A549 (cell line): ENCODE data around the gene NALCN. TPM values are rescaled to one million over a fixed set of nuclear protein-coding genes. Genes with fewer than 3 reads are reported as not detected.
A peak's percentile ranks its signal among the peaks of the same experiment; 100 is the strongest.

Experiments used
- ATAC-seq, 2 experiments: fragments of 200-7000 bp in 1 of 2; fragments of >200 bp in 1 of 2; cut with Nextera tagmentation in 1 of 2; cut with Tn5 transposase in 1 of 2; 3 replicates each; pipeline versions ENCODE4 v1.8.0 to v1.9.1; 2018 to 2020; ENCODE audit warnings: mild to moderate bottlenecking in 1 of 2, moderate library complexity in 1 of 2
- CTCF ChIA-PET: fragments of 300-600 bp; sonication (Branson Sonifier 250); formaldehyde crosslinking; extraction: SDS; loops from one replicate; lab custom pipeline; 2021; ENCODE audit warnings: antibody characterized with exemption, inconsistent platforms; lab: Yijun Ruan, JAX
- POLR2A ChIA-PET: fragments of 350-600 bp; formaldehyde crosslinking; extraction: SDS; loops from one replicate; lab custom pipeline; 2021; ENCODE audit warnings: antibody characterized with exemption, inconsistent platforms; lab: Yijun Ruan, JAX
- DNase-seq, 2 experiments: peaks; one replicate each; pipeline versions ENCODE4 v3.0.0 to v3.0.0-alpha.2; 2011 to 2016; ENCODE audit warnings: low read depth in 1 of 2, low spot score in 1 of 2
- FAIRE-seq: peaks from 2 replicates; lab custom pipeline; 2011; peaks lifted over from hg19 to GRCh38; lab: Jason Lieb, UNC
- H3K27ac ChIP-seq, 2 experiments: fragments of >200 bp; sonication (Bioruptor Twin); formaldehyde crosslinking; 3 replicates each; pipeline ENCODE4 v1.5.1; 2016 to 2017
- H3K4me1 ChIP-seq: fragments of >200 bp; sonication (Bioruptor Twin); formaldehyde crosslinking; 3 replicates; pipeline ENCODE4 v1.6.1; 2016
- H3K4me2 ChIP-seq: fragments of >200 bp; sonication (Bioruptor Twin); formaldehyde crosslinking; 3 replicates; pipeline ENCODE4 v1.6.1; 2016
- H3K4me3 ChIP-seq: fragments of >200 bp; sonication (Bioruptor Twin); formaldehyde crosslinking; 3 replicates; pipeline ENCODE4 v1.5.1; 2016
- H3K9me3 ChIP-seq: fragments of >200 bp; sonication (Bioruptor Twin); formaldehyde crosslinking; 3 replicates; pipeline ENCODE4 v1.6.1; 2016
- ATOH8 ChIP-seq: fragments of 250-450 bp; sonication (Bioruptor Pico); IDR thresholded peaks from 2 replicates; pipeline ENCODE4 v1.5.0; 2020; ENCODE audit warnings: low read depth, mild to moderate bottlenecking, moderate library complexity
- BCL3 ChIP-seq: fragments of >200 bp; sonication (Bioruptor Twin); formaldehyde crosslinking; IDR thresholded peaks from 3 replicates; pipeline ENCODE4 v1.6.1; 2016
- CTCF ChIP-seq: fragments of >200 bp; sonication (Bioruptor Twin); formaldehyde crosslinking; IDR thresholded peaks from 3 replicates; pipeline ENCODE4 v1.5.1; 2016
- FOXS1 ChIP-seq: fragments of 250-450 bp; sonication (Bioruptor Pico); IDR thresholded peaks from 2 replicates; pipeline ENCODE4 v1.5.0; 2020; ENCODE audit warnings: mild to moderate bottlenecking, moderate library complexity
- GATA3 ChIP-seq: IDR thresholded peaks from 2 replicates; pipeline ENCODE4 v1.6.1; 2012; ENCODE audit warnings: borderline replicate concordance
- HES2 ChIP-seq: fragments of >200 bp; sonication (Bioruptor Twin); formaldehyde crosslinking; IDR thresholded peaks from 2 replicates; pipeline ENCODE4 v1.6.1; 2016
- HEYL ChIP-seq: fragments of 250-450 bp; sonication (Bioruptor Pico); IDR thresholded peaks from 2 replicates; pipeline ENCODE4 v1.8.0; 2021; ENCODE audit warnings: mild to moderate bottlenecking, moderate library complexity
- HOXB13 ChIP-seq: fragments of 250-450 bp; sonication (Bioruptor Pico); IDR thresholded peaks from 2 replicates; pipeline ENCODE4 v1.5.0; 2020; ENCODE audit warnings: low read depth, mild to moderate bottlenecking, moderate library complexity
- JUNB ChIP-seq: fragments of >200 bp; sonication (Bioruptor Twin); formaldehyde crosslinking; IDR thresholded peaks from 2 replicates; pipeline ENCODE4 v1.6.1; 2016
- KDM5A ChIP-seq: fragments of 200-600 bp; sonication (generic); IDR thresholded peaks from 2 replicates; pipeline ENCODE4 v1.6.1; 2016; ENCODE audit warnings: antibody characterized with exemption, mild to moderate bottlenecking
- PBX3 ChIP-seq: IDR thresholded peaks from 2 replicates; pipeline ENCODE4 v1.6.1; 2012
- POLR2A ChIP-seq: IDR thresholded peaks from 2 replicates; pipeline ENCODE4 v1.6.1; 2012; ENCODE audit warnings: mild to moderate bottlenecking, low read length
- RAD21 ChIP-seq, 2 experiments: fragments of >200 bp in 1 of 2; sonication (Bioruptor Twin) in 1 of 2; formaldehyde crosslinking in 1 of 2; IDR thresholded peaks in 1 of 2; conservative IDR thresholded peaks in 1 of 2; 2 replicates in 1 of 2; 3 replicates in 1 of 2; pipeline ENCODE4 v1.6.1; 2012 to 2018; ENCODE audit warnings: inconsistent platforms in 1 of 2
- RFX5 ChIP-seq: fragments of 450-650 bp; IDR thresholded peaks from 2 replicates; pipeline ENCODE4 v1.7.1; 2014; ENCODE audit warnings: antibody characterized with exemption, mild to moderate bottlenecking, moderate library complexity
- RNF2 ChIP-seq: fragments of 200-600 bp; sonication (generic); IDR thresholded peaks from 2 replicates; pipeline ENCODE4 v1.6.1; 2016; ENCODE audit warnings: low read depth, mild to moderate bottlenecking, antibody characterized with exemption, moderate library complexity, borderline replicate concordance
- SMC3 ChIP-seq: fragments of >200 bp; sonication (Bioruptor Twin); formaldehyde crosslinking; IDR thresholded peaks from 3 replicates; pipeline ENCODE4 v1.6.1; 2018; ENCODE audit warnings: inconsistent platforms
- TP53 ChIP-seq: fragments of 250-450 bp; sonication (Bioruptor Pico); IDR thresholded peaks from 2 replicates; pipeline ENCODE4 v1.5.0; 2021; ENCODE audit warnings: mild to moderate bottlenecking, moderate library complexity
- WGBS: methylation state at CpG from one replicate; pipeline ENCODE4 v1.1.6; 2017; ENCODE audit errors: missing lambda C conversion rate; 5-methylcytosine and 5-hydroxymethylcytosine counted together
- polyA plus RNA-seq, 4 experiments: library from polyadenylated mRNA; depleted of rRNA in 3 of 4; stranded (reverse); fragments of >200 nt; fragmentation: RNase III in 1 of 4; extraction: RNeasy Plus Mini Kit Qiagen cat#74134 plus additional on column Dnase treatment in 1 of 4; gene quantifications; 2 replicates in 3 of 4; 3 replicates in 1 of 4; pipeline ENCODE4 v1.2.3, GENCODE V29; 2011 to 2017

The NALCN gene
- polyA plus RNA-seq, 2 of the 4 experiments (the other 2 are of a cell fraction), result 1.8 to 4.9 TPM

- no peaks in the 10 kb centered on the region for H3K9me3 ChIP-seq
- CTCF ChIA-PET, result interaction anchor here (1.1 kb wide), 1 partner anchor 605 kb away, joined by 5 read pairs; no protein-coding TSS in a partner anchor
- no peak overlapping the region for H3K4me3 ChIP-seq
- TF ChIP-seq POLR2A (no peak), ATOH8 (no peak), HOXB13 (no peak), JUNB (no peak), RFX5 (no peak), TP53 (no peak), RAD21 (conservative IDR thresholded peaks at IDR 0.05 in 1 of 2, IDR thresholded peaks at IDR 0.05 in 1 of 2) (no peak)
- TF ChIP-seq, all 56 proteins: peak for 0
- no peak for DNase-seq
- no peaks in the 10 kb centered on the region for H3K4me1 ChIP-seq
- POLR2A ChIA-PET, result no interaction called here
- no peak overlapping the region for H3K4me2 ChIP-seq
- no peak overlapping the region for H3K27ac ChIP-seq
- FAIRE-seq, result no peak
- WGBS, result 88% methylated on average over 3 of the region's 3 CpGs
- no peak for ATAC-seq
These were observed 264.1 kb downstream of the NALCN start for GRCh38 chr13:101152184-101152583.

GRCh38 chr13:101150998-101151397 is 265.3 kb downstream of the NALCN start:
- Histone ChIP-seq H3K27ac (no peak overlapping the region), H3K4me3 (no peak overlapping the region), H3K4me2 (no peak overlapping the region), H3K9me3 (no peaks in the 10 kb centered on the region), H3K4me1 (no peaks in the 10 kb centered on the region)
- WGBS, result 81% methylated on average over 7 of the region's 7 CpGs
- TF ChIP-seq GATA3 (no peak), BCL3 (no peak), HEYL (CRISPR knock-in tag) (no peak)
- CTCF ChIA-PET, result interaction anchor here (1.0 to 3.7 kb wide), 2 partner anchors 323 to 337 kb away, joined by 4 to 27 read pairs; no protein-coding TSS in a partner anchor
- ATAC-seq, result no peak
- no peak for DNase-seq
- POLR2A ChIA-PET, result no interaction called here
- no peak for FAIRE-seq

GRCh38 chr13:101149735-101150384 is 266.4 kb downstream of the NALCN start:
- Histone ChIP-seq H3K9me3 (no peaks in the 10 kb centered on the region), H3K4me2 (0 out of 3 replicates have a peak overlapping the region, but pooled peaks have one; percentile 32), H3K4me3 (no peak overlapping the region)
- POLR2A ChIA-PET, result no interaction called here
- no peak for FAIRE-seq
- 36% methylated on average over 9 of the region's 9 CpGs for WGBS
- TF ChIP-seq KDM5A (no peak), RNF2 (no peak), RAD21 (conservative IDR thresholded peaks at IDR 0.05 in 1 of 2, IDR thresholded peaks at IDR 0.05 in 1 of 2) (peak; percentile 52 to 60; a peak in 4 of 5 replicates), CTCF (peak; percentile 47), FOXS1 (CRISPR knock-in tag) (no peak), HES2 (no peak), PBX3 (no peak), ATOH8 (no peak), SMC3 (peak; percentile 67)
- TF ChIP-seq, all 56 proteins: peak for 3
- no peak overlapping the region for H3K27ac ChIP-seq
- H3K4me1 ChIP-seq, result no peaks in the 10 kb centered on the region
- peak; percentile 3 to 13 for DNase-seq
- ATAC-seq, result peak; percentile 43 to 86; a peak in 3 of 6 replicates
- CTCF ChIA-PET, result interaction anchor here (0.6 to 3.7 kb wide), 6 partner anchors 9 to 615 kb away, joined by 3 to 27 read pairs (median 4); no protein-coding TSS in a partner anchor
